HL-60 (cell line): ENCODE results near the gene GLYATL3.

Experiments
- DNase-seq, 2 experiments: peaks; one replicate each; pipeline ENCODE4 v3.0.0-alpha.2; 2010 to 2020; ENCODE audit warnings: low read depth in 1 of 2, low spot score in 1 of 2
- H3K27ac ChIP-seq: fragments of 250-450 bp; sonication (Bioruptor Pico); replicated peaks from 2 replicates; pipeline ENCODE4 v1.5.1; 2020; ENCODE audit warnings: mild to moderate bottlenecking, moderate library complexity
- H3K27me3 ChIP-seq: fragments of 250-450 bp; sonication (Bioruptor Pico); 2 replicates; pipeline ENCODE4 v1.5.1; 2021; ENCODE audit warnings: mild to moderate bottlenecking, moderate library complexity; ENCODE audit not compliant: insufficient read depth, poor library complexity, severe bottlenecking
- H3K4me3 ChIP-seq: replicated peaks from 2 replicates; pipeline ENCODE4 v1.5.1; 2011; ENCODE audit warnings: mild to moderate bottlenecking, control low read depth, low read length; ENCODE audit not compliant: insufficient read depth
- CTCF ChIP-seq: IDR thresholded peaks from one replicate; pipeline ENCODE4 v1.5.1; 2011; ENCODE audit warnings: low read length, control low read depth, inconsistent platforms; ENCODE audit not compliant: insufficient read depth
- GABPA ChIP-seq: IDR thresholded peaks from 2 replicates; pipeline ENCODE4 v1.6.1; 2012; ENCODE audit warnings: low read depth
- POLR2AphosphoS5 ChIP-seq: IDR thresholded peaks from 2 replicates; pipeline ENCODE4 v1.6.1; 2012; ENCODE audit warnings: low read depth
- REST ChIP-seq: IDR thresholded peaks from 2 replicates; pipeline ENCODE4 v1.6.1; 2012; ENCODE audit warnings: low read depth; ENCODE audit not compliant: insufficient replicate concordance
- SPI1 ChIP-seq: IDR thresholded peaks from 2 replicates; pipeline ENCODE4 v1.6.1; 2012; ENCODE audit warnings: low read depth, mild to moderate bottlenecking, borderline replicate concordance

GLYATL3 gene

GRCh38 chr6:49527320-49527719, 27.6 kb downstream of the GLYATL3 start:
- no peaks in the 10 kb centered on the region for H3K27me3 ChIP-seq
- no peak overlapping the region for H3K27ac ChIP-seq
- no peak overlapping the region for H3K4me3 ChIP-seq
- no peak for TF ChIP-seq GABPA
- no peak for TF ChIP-seq POLR2AphosphoS5
- no peak for TF ChIP-seq CTCF
- no peak for TF ChIP-seq SPI1
- no peak for TF ChIP-seq REST
- DNase-seq, result no peak

GRCh38 chr6:49528571-49528970, 28.8 kb downstream of the GLYATL3 start:
- DNase-seq, result no peak
- no peak overlapping the region for H3K4me3 ChIP-seq
- TF ChIP-seq SPI1 (no peak), GABPA (no peak), REST (no peak), POLR2AphosphoS5 (no peak), CTCF (no peak)
- H3K27ac ChIP-seq, result no peak overlapping the region
- no peaks in the 10 kb centered on the region for H3K27me3 ChIP-seq

GRCh38 chr6:49530141-49530776, 30.5 kb downstream of the GLYATL3 start:
- no peak overlapping the region for H3K27ac ChIP-seq
- TF ChIP-seq CTCF (no peak), REST (no peak), GABPA (no peak), SPI1 (no peak), POLR2AphosphoS5 (no peak)
- no peaks in the 10 kb centered on the region for H3K27me3 ChIP-seq
- no peak overlapping the region for H3K4me3 ChIP-seq
- DNase-seq, result no peak
